Epithelial cell of esophagus (primary cell): ENCODE measurements around the gene THADA.

Source experiments
- DNase-seq: peaks from one replicate; pipeline ENCODE4 v3.0.0; 2010; ENCODE audit warnings: low read depth
- H3K4me3 ChIP-seq: 2 replicates; pipeline ENCODE4 v1.5.1; 2011; ENCODE audit warnings: mild to moderate bottlenecking, low read length, control low read depth
- TF ChIP-seq, protein P1 (sequence below): IDR thresholded peaks from 2 replicates; pipeline ENCODE4 v1.5.1; 2011; ENCODE audit warnings: low read depth, mild to moderate bottlenecking, low read length, control low read depth, inconsistent platforms; ENCODE audit not compliant: insufficient read depth; ENCODE audit errors: missing control alignments

THADA gene

DNA sequence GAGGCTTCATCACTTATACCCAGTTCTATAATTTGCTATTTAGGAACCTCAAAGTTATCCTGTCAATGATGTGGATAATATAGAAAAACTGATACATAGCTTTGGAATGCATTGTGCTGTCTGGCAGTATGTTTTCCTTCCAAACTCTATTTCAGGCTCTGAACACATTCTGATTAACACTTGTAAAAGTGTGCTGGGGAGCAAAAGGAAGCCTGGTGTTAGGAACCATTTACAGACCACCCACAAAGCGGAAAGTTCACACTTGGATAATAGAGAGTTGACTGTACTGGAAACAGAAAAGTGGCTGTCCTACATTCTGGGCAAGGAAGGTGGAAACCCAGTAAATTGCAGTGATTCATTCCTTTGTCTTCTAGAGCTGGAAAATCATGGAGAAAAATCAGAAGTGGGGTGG, 254.9 kb downstream of the THADA start:
- TF ChIP-seq, protein P1, sequence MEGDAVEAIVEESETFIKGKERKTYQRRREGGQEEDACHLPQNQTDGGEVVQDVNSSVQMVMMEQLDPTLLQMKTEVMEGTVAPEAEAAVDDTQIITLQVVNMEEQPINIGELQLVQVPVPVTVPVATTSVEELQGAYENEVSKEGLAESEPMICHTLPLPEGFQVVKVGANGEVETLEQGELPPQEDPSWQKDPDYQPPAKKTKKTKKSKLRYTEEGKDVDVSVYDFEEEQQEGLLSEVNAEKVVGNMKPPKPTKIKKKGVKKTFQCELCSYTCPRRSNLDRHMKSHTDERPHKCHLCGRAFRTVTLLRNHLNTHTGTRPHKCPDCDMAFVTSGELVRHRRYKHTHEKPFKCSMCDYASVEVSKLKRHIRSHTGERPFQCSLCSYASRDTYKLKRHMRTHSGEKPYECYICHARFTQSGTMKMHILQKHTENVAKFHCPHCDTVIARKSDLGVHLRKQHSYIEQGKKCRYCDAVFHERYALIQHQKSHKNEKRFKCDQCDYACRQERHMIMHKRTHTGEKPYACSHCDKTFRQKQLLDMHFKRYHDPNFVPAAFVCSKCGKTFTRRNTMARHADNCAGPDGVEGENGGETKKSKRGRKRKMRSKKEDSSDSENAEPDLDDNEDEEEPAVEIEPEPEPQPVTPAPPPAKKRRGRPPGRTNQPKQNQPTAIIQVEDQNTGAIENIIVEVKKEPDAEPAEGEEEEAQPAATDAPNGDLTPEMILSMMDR, result no peak
- DNase-seq, result peak; percentile 61
- no peak overlapping the region for H3K4me3 ChIP-seq

DNA sequence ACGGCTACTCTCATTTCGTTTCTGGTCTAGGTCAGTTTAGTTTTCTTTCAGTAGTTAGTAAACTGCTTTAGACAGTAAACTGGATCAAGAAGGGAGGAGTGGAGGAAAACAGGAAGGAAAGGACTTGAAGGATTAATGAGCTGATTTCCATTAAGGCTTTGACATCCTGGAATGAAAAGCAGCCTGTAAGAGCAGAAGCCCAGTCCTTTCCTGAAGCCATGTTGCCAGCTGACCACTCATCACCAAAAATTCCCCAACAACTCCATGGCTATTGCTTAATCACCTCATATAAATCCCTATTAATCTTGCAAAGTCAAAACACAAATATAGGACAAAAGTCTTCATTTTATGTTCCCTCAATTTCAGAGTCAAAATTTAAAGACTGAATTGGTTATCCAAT, 255.8 kb downstream of the THADA start:
- no peak overlapping the region for H3K4me3 ChIP-seq
- TF ChIP-seq, protein P1, result no peak
- DNase-seq, result peak; percentile 56

DNA sequence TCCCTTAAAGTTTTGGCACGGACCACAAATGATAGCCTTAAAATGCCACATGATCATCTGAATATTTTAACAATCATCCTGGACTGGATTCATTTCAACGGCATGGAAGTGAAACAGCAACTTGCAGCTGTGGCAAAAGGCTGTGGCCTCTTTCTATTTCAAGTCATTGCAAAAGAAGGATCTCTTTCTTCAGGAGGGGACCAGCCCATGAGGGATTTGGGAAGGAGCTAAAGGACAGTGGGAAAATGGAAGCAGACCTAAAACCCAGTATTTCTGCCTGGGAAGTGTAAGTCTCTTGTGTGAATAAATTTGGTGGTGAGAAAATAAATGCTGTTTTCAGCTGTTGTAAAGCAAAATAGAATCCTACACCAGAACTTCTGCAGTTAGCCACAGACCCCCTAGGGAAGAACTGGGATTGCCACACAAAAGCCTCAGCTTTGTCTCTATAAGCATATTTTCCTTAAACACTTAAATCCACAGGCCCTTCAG, 262.1 kb downstream of the THADA start:
- peak; percentile 75 for DNase-seq
- H3K4me3 ChIP-seq, result no peak overlapping the region
- TF ChIP-seq, protein P1, result no peak

DNA sequence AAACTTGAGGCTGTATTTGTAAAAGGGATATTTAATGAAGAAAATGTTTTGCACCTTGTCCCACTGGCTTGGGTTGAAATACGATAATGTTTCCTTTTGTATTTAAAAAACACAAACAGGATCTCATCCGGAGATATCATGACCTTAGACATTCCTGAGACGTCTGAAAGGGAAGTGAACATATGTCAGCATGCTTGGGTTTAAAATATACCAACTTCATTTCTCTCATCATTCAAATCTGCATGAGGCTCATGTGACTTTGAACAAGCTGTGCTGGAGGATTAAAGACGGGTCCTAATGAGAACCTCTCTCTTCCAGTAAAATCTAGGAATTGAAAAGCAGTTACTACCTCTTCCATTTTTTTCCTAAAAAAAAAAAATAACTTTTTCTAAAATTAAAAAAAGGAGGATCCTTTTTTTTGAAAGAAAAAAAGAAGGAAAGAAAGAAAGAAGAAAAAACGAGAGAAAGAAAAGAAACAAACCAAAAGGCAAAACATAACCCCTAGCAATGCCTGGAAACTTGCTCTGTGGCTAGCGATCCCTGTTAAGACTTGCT, 262.7 kb downstream of the THADA start:
- no peak for DNase-seq
- H3K4me3 ChIP-seq, result no peak overlapping the region
- TF ChIP-seq, protein P1, result no peak

DNA sequence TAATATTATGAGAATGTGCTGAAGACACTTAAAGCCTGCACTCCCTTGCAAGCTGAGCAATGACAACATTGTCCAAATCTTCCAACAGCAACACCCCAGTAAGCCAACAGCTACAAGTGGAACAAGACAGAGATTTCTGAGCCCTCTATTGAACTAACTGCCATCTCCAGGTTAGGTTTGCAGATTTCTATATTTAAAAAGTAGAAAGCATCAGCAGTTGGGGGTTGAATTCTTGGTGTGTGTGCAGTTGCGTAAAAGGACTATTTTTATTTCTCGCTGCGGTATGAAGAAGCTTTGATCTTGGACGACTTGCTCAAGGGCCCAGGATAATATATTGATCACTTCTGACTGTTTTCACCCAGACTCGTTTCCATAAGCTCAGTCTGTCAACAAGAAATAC, 263.2 kb downstream of the THADA start:
- no peak for DNase-seq
- TF ChIP-seq, protein P1, result no peak
- no peak overlapping the region for H3K4me3 ChIP-seq

DNA sequence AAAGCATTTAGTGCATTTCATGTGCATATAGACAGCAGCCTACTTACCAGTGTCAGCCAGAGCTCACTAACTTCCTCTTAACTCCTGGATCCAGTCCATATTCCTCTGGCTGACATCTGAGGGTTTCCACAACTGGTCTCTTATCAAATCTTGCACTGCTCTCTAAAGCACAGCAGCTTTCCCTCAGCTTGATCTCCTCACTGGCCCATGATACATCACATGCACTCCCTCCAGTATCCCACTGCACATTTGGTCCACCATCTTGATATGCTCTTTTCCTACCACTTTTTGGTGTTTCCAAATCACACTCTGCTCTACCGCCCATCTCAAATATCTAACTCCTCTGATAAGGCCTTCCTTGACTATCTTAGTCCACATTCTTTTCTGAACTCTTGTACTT, 264.4 kb downstream of the THADA start:
- H3K4me3 ChIP-seq, result no peak overlapping the region
- DNase-seq, result no peak
- TF ChIP-seq, protein P1, result no peak

DNA sequence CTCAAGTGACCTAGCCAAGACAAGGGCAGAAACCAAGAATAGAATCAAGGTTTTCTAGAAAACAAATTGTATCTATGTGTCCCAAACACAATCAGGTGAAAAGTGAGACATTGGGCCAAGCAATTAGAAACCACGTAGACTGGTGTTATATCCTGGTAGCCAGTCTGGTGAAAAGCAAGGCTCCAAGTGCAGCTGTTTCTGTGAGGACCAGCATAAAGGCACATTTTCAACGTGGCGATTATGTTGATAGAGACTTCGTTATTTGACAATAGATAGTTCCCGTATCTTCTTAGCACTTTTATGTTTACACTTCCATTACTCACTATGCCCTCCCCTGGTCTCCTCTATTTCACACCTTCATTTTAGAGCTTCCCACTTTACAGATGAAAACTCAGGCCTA, 266.2 kb downstream of the THADA start:
- DNase-seq, result no peak
- H3K4me3 ChIP-seq, result no peak overlapping the region
- TF ChIP-seq, protein P1, result no peak
